OCI-LY7 (cell line): ENCODE results near the gene HSPB9.

Experiments used
- EZH2phosphoT487 ChIP-seq: fragments of 200-600 bp; sonication (generic); IDR thresholded peaks from 2 replicates; pipeline ENCODE4 v1.6.1; 2018; ENCODE audit warnings: low read depth, borderline replicate concordance, mild to moderate bottlenecking, mixed run types, antibody characterized with exemption, low read length, moderate library complexity, mixed read lengths
- TF ChIP-seq, protein P1 (sequence below): fragments of 200-600 bp; sonication (generic); conservative IDR thresholded peaks from 2 replicates; pipeline ENCODE4 v1.5.1; 2014; ENCODE audit warnings: mild to moderate bottlenecking, antibody characterized with exemption, low read length, moderate library complexity, mixed read lengths

DNA sequence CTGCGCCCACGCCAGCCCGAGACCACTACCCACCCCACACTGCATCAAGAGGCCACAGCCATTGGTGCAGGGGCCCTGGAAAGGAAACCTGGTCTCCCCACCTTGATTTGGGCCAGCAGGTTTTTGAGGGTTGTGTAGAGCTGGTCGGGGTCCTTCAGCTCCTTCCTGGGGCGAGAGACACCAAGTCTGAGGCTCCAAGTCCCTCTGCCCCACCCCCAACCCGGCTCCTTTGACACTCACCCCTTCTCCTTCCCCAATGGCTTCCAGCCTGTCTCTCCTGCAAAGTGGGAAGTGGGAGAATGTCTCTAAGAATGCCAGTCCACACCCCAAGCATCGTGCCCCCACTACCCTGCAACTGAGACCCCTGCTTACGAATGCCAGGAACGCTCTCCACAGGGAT is 8.5 kb upstream of the HSPB9 start:
- TF ChIP-seq, protein P1, sequence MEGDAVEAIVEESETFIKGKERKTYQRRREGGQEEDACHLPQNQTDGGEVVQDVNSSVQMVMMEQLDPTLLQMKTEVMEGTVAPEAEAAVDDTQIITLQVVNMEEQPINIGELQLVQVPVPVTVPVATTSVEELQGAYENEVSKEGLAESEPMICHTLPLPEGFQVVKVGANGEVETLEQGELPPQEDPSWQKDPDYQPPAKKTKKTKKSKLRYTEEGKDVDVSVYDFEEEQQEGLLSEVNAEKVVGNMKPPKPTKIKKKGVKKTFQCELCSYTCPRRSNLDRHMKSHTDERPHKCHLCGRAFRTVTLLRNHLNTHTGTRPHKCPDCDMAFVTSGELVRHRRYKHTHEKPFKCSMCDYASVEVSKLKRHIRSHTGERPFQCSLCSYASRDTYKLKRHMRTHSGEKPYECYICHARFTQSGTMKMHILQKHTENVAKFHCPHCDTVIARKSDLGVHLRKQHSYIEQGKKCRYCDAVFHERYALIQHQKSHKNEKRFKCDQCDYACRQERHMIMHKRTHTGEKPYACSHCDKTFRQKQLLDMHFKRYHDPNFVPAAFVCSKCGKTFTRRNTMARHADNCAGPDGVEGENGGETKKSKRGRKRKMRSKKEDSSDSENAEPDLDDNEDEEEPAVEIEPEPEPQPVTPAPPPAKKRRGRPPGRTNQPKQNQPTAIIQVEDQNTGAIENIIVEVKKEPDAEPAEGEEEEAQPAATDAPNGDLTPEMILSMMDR = no peak
- no peak for TF ChIP-seq EZH2phosphoT487
